ENCODE data around the gene IL3RA. TPM values are rescaled to one million over a fixed set of nuclear protein-coding genes. Genes with fewer than 3 reads are reported as not detected.

IL3RA gene
- total and polyA plus RNA-seq, 4 donors = 0.33 to 1.7 (median 1.0) TPM

- TF ChIP-seq GABPA (IDR thresholded peaks at IDR 0.05 in 1 of 2, conservative IDR thresholded peaks at IDR 0.05 in 1 of 2) (no peak), RAD21 (IDR thresholded peaks at IDR 0.05) (no peak), HNF4G (IDR thresholded peaks at IDR 0.05) (no peak)
These were observed 85.0 kb downstream of the IL3RA start (continued) for GRCh38 chrX:1421433-1422134.

GRCh38 chrX:1422135-1422465, 85.5 kb downstream of the IL3RA start:
- 98% methylated on average over 4 of the region's 4 CpGs for WGBS

GRCh38 chrX:1423215-1423614, 86.6 kb downstream of the IL3RA start:
- Histone ChIP-seq H3K36me3 (ENCODE audit: control insufficient read depth in 4 of 4, insufficient read depth in 3 of 4, low read depth in 1 of 4, low read length in 3 of 4) (peaks cover 5 to 42% (median 24%) of the 10 kb centered on the region in 4 donors), H3K27me3 (ENCODE audit: control insufficient read depth in 4 of 4, insufficient read depth in 4 of 4, low read length in 3 of 4) (no peaks in the 10 kb centered on the region), H3K4me3 (ENCODE audit: low read depth in 1 of 3, low read length in 3 of 3) (no peak overlapping the region), H3K27ac (ENCODE audit: low read depth in 1 of 2, low read length in 2 of 2) (no peak overlapping the region), H3K9ac (ENCODE audit: low read depth in 1 of 2, low read length in 2 of 2) (no peak overlapping the region), H3K4me1 (ENCODE audit: control insufficient read depth in 4 of 4, insufficient read depth in 4 of 4, low read length in 3 of 4) (no peaks in the 10 kb centered on the region), H3K9me3 (ENCODE audit: control insufficient read depth in 4 of 4, low read length in 3 of 4) (peaks cover 1 to 8% (median 7%) of the 10 kb centered on the region in 4 donors)
- TF ChIP-seq CTCF (IDR thresholded peaks at IDR 0.05; ENCODE audit: low read depth, low read length, missing input control) = no peak
- TF ChIP-seq JUND (IDR thresholded peaks at IDR 0.05) = no peak
- no peak for TF ChIP-seq HNF4A (conservative IDR thresholded peaks at IDR 0.05)
- TF ChIP-seq RXRA (IDR thresholded peaks at IDR 0.05) = no peak
- TF ChIP-seq GABPA (IDR thresholded peaks at IDR 0.05 in 1 of 2, conservative IDR thresholded peaks at IDR 0.05 in 1 of 2) = no peak
- TF ChIP-seq NR2F2 (IDR thresholded peaks at IDR 0.05) = no peak
- TF ChIP-seq ATF3 (IDR thresholded peaks at IDR 0.05) = no peak
- no peak for TF ChIP-seq RAD21 (IDR thresholded peaks at IDR 0.05)
- no peak for TF ChIP-seq ZBTB33 (IDR thresholded peaks at IDR 0.05)
- TF ChIP-seq SP1 (IDR thresholded peaks at IDR 0.05) = no peak
- no peak for DNase-seq (ENCODE audit: low spot score)
- WGBS = 72% methylated on average over 2 of the region's 2 CpGs

More at GRCh38 chrX:1422135-1422465, 85.5 kb downstream of the IL3RA start:
- Histone ChIP-seq H3K4me1 (ENCODE audit: control insufficient read depth in 4 of 4, insufficient read depth in 4 of 4, low read length in 3 of 4) (no peaks in the 10 kb centered on the region), H3K9ac (ENCODE audit: low read depth in 1 of 2, low read length in 2 of 2) (no peak overlapping the region), H3K4me3 (ENCODE audit: low read depth in 1 of 3, low read length in 3 of 3) (no peak overlapping the region), H3K27ac (ENCODE audit: low read depth in 1 of 2, low read length in 2 of 2) (no peak overlapping the region), H3K36me3 (ENCODE audit: control insufficient read depth in 4 of 4, insufficient read depth in 3 of 4, low read depth in 1 of 4, low read length in 3 of 4) (peaks cover 0 to 38% (median 20%) of the 10 kb centered on the region in 4 donors), H3K27me3 (ENCODE audit: control insufficient read depth in 4 of 4, insufficient read depth in 4 of 4, low read length in 3 of 4) (no peaks in the 10 kb centered on the region), H3K9me3 (ENCODE audit: control insufficient read depth in 4 of 4, low read length in 3 of 4) (peaks cover 1 to 8% (median 7%) of the 10 kb centered on the region in 4 donors)
- TF ChIP-seq GABPA (IDR thresholded peaks at IDR 0.05 in 1 of 2, conservative IDR thresholded peaks at IDR 0.05 in 1 of 2) = no peak
- TF ChIP-seq MAX (IDR thresholded peaks at IDR 0.05) = no peak
- TF ChIP-seq JUND (IDR thresholded peaks at IDR 0.05) = no peak
- TF ChIP-seq HNF4A (conservative IDR thresholded peaks at IDR 0.05) = no peak
- TF ChIP-seq HNF4G (IDR thresholded peaks at IDR 0.05) = no peak
- no peak for TF ChIP-seq SP1 (IDR thresholded peaks at IDR 0.05)
- TF ChIP-seq REST (IDR thresholded peaks at IDR 0.05) = no peak
- TF ChIP-seq EGR1 (IDR thresholded peaks at IDR 0.05; ENCODE audit: low read depth in 2 of 2) = no peak
- TF ChIP-seq NR2F2 (IDR thresholded peaks at IDR 0.05) = no peak
- TF ChIP-seq YY1 (IDR thresholded peaks at IDR 0.05) = no peak
- no peak for TF ChIP-seq FOXA1 (IDR thresholded peaks at IDR 0.05)
- TF ChIP-seq RAD21 (IDR thresholded peaks at IDR 0.05) = no peak
- no peak for TF ChIP-seq RXRA (IDR thresholded peaks at IDR 0.05)
- DNase-seq (ENCODE audit: low spot score) = no peak
